Adrenal gland (tissue), 5 donors: ENCODE measurements around the gene ZSCAN22.

ENCODE experiments used
- POLR2A ChIP-seq, 2 donors: fragments of 450-650 bp; IDR thresholded peaks; one replicate each; pipeline ENCODE4 v1.6.1; 2017; ENCODE audit warnings: antibody characterized with exemption in 2 of 2, mild to moderate bottlenecking in 2 of 2, moderate library complexity in 1 of 2
- TF ChIP-seq, protein P1 (sequence below), 6 experiments: fragments of 450-650 bp in 4 of 6; fragments of 200-600 bp in 2 of 6; sonication (generic) in 1 of 6; IDR thresholded peaks; 1 replicate in 5 of 6; 2 replicates in 1 of 6; pipeline versions ENCODE4 v1.5.1 to v1.8.0; 2016 to 2021; ENCODE audit warnings: antibody characterized with exemption in 6 of 6, mild to moderate bottlenecking in 2 of 6, moderate library complexity in 1 of 6
- donor health status: DM: no; HTN: no; CAD: no.

DNA sequence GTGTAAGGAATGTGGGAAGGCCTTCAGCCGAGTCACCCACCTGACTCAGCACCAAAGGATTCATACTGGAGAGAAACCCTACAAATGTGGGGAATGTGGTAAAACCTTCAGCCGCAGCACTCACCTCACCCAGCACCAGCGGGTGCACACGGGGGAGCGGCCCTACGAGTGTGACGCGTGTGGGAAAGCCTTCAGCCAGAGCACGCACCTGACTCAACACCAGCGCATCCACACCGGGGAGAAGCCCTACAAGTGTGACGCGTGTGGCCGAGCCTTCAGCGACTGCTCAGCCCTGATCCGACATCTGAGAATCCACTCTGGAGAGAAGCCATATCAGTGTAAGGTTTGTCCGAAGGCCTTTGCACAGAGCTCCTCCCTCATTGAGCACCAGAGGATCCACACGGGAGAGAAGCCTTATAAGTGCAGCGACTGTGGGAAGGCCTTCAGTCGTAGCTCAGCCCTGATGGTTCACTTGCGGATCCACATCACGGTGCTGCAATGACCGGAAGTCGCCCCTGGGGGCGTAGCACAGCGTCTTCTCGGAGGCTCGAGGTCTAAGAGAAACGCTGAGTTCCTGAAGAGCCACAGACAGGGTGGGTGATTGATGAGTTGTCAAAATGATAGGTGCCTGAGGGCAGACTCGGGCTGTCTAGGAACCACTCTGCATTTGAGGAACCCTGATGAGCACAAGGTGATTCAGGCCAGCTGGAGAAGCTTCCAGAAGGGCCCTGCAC is 12.2 kb downstream of the ZSCAN22 start:
- no peak for TF ChIP-seq POLR2A (IDR thresholded peaks at IDR 0.05)
- TF ChIP-seq, protein P1, sequence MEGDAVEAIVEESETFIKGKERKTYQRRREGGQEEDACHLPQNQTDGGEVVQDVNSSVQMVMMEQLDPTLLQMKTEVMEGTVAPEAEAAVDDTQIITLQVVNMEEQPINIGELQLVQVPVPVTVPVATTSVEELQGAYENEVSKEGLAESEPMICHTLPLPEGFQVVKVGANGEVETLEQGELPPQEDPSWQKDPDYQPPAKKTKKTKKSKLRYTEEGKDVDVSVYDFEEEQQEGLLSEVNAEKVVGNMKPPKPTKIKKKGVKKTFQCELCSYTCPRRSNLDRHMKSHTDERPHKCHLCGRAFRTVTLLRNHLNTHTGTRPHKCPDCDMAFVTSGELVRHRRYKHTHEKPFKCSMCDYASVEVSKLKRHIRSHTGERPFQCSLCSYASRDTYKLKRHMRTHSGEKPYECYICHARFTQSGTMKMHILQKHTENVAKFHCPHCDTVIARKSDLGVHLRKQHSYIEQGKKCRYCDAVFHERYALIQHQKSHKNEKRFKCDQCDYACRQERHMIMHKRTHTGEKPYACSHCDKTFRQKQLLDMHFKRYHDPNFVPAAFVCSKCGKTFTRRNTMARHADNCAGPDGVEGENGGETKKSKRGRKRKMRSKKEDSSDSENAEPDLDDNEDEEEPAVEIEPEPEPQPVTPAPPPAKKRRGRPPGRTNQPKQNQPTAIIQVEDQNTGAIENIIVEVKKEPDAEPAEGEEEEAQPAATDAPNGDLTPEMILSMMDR (IDR thresholded peaks at IDR 0.05): peak in 1 of 6 experiments; percentile 6
